Measurements from ENCODE around the gene FYB2. TPM values are rescaled to one million over a fixed set of nuclear protein-coding genes. Genes with fewer than 3 reads are reported as not detected.

Gene FYB2
- total RNA-seq, 1 experiment from 2014 or later: not detected

- BruUV-seq (replicated peaks): no TSS peak
- H3K27ac ChIP-seq (ENCODE audit: low read length): no peak overlapping the region
- no peak overlapping the region for H2AFZ ChIP-seq (ENCODE audit: low read length)
- DNase-seq (no peak), ATAC-seq (no peak)
- H3K79me2 ChIP-seq (ENCODE audit: low read length): no peaks in the 10 kb centered on the region
- H3K9me3 ChIP-seq (ENCODE audit: low read length): no peaks in the 10 kb centered on the region
- no peak overlapping the region for H3K4me2 ChIP-seq (ENCODE audit: low read length)
- no peaks in the 10 kb centered on the region for H3F3A ChIP-seq (ENCODE audit: low read length, unreplicated experiment)
- H3K4me3 ChIP-seq (ENCODE audit: low read length): no peak overlapping the region
- peaks cover 7% of the 10 kb centered on the region for H3K36me3 ChIP-seq (ENCODE audit: low read depth, low read length)
- H3K4me1 ChIP-seq (ENCODE audit: insufficient read depth, low read length): no peaks in the 10 kb centered on the region
- H3K9me2 ChIP-seq (replicated peaks; ENCODE audit: low read length): no peaks in the 10 kb centered on the region
- POLR2A ChIA-PET (ENCODE audit: unreplicated experiment): no interaction called here
- no peak for TF ChIP-seq EZH2 (IDR thresholded peaks at IDR 0.05; ENCODE audit: low read length, unreplicated experiment)
- no peak for TF ChIP-seq CTCF (conservative IDR thresholded peaks at IDR 0.05; ENCODE audit: low read depth, low read length)
- no peak for TF ChIP-seq EZH2phosphoT487 (IDR thresholded peaks at IDR 0.05; ENCODE audit: borderline replicate concordance, low read length)
- H3K27me3 ChIP-seq (ENCODE audit: low read length): no peaks in the 10 kb centered on the region
- intact Hi-C loops (cut with micrococcal nuclease): no loop called here
- 0 out of 2 replicates have a peak, but pooled peaks cover 2% of the 10 kb centered on the region for H4K20me1 ChIP-seq (ENCODE audit: low read length)
- CTCF ChIA-PET: no interaction called here
- no peak overlapping the region for H3K9ac ChIP-seq (ENCODE audit: low read length)
Measured at GRCh38 chr1:56703747-56704146, 115.5 kb downstream of the FYB2 start.

DNA sequence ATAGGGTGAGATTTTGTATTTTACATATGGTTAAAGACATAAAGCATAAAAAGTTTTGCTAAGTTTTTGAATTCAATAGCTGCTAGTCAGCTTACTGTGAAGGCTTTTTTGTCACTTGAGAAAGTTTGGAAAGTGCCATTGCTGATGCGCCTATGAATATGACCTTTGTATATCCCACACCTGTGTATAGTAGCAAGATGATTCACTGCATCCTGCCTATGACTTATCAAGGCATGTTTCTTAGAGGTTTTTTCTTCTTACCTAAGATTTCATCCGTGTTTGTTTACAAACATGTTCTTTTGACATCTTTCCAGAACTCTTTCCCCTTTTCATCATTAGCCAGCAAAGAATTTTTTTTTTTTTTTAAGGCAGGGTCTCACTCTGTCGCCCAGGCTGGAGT lies 122.5 kb downstream of the FYB2 start:
- Histone ChIP-seq H3K4me3 (ENCODE audit: low read length) (no peak overlapping the region), H3K4me2 (ENCODE audit: low read length) (peak overlapping the region; percentile 24; the same call in 1 of the 2 replicates), H3K36me3 (ENCODE audit: low read depth, low read length) (peaks cover 3% of the 10 kb centered on the region; the same call in 1 of the 2 replicates), H4K20me1 (ENCODE audit: low read length) (0 out of 2 replicates have a peak, but pooled peaks cover 3% of the 10 kb centered on the region), H3K27ac (ENCODE audit: low read length) (peak overlapping the region; percentile 27; the same call in 1 of the 2 replicates), H3K9ac (ENCODE audit: low read length) (no peak overlapping the region), H3K4me1 (ENCODE audit: insufficient read depth, low read length) (peaks cover 14% of the 10 kb centered on the region), H2AFZ (ENCODE audit: low read length) (no peak overlapping the region), H3F3A (ENCODE audit: low read length, unreplicated experiment) (no peaks in the 10 kb centered on the region), H3K27me3 (ENCODE audit: low read length) (no peaks in the 10 kb centered on the region), H3K9me3 (ENCODE audit: low read length) (no peaks in the 10 kb centered on the region), H3K9me2 (replicated peaks; ENCODE audit: low read length) (no peaks in the 10 kb centered on the region), H3K79me2 (ENCODE audit: low read length) (no peaks in the 10 kb centered on the region)
- no TSS peak for BruUV-seq (replicated peaks)
- ChIA-PET CTCF (no interaction called here), POLR2A (ENCODE audit: unreplicated experiment) (no interaction called here)
- TF ChIP-seq EZH2 (IDR thresholded peaks at IDR 0.05; ENCODE audit: low read length, unreplicated experiment) (no peak), CTCF (conservative IDR thresholded peaks at IDR 0.05; ENCODE audit: low read depth, low read length) (no peak), EZH2phosphoT487 (IDR thresholded peaks at IDR 0.05; ENCODE audit: borderline replicate concordance, low read length) (no peak)
- ATAC-seq (peak; percentile 81), DNase-seq (peak; percentile 69)
- intact Hi-C loops (cut with micrococcal nuclease): no loop called here

DNA sequence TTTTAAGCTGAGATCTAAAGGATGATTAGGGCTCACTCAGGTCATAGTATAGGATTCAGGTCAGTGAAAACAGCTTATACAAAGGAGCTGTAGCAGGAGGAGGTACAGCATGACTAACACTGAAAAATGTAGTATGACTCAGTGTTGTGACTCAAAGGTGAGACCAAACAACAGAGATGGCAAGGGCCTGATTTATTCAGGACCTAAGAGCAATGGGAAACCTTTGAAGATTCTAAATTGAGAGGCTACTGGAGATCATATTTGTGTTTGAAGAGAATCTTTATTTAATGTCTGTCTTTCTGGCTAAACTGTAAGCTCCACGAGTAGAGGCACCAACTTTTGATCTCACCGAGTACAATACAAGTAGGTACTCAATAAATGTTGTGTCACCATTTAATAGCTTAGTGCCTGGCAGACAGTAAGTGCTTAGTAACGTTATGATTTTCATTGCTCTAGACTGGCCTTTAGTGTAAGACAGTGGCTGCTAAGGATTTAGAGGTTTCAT lies 130.6 kb downstream of the FYB2 start:
- Histone ChIP-seq H4K20me1 (ENCODE audit: low read length) (no peaks in the 10 kb centered on the region), H3F3A (ENCODE audit: low read length, unreplicated experiment) (no peaks in the 10 kb centered on the region), H3K27me3 (ENCODE audit: low read length) (no peaks in the 10 kb centered on the region), H3K4me2 (ENCODE audit: low read length) (peak overlapping the region; percentile 71), H3K4me1 (ENCODE audit: insufficient read depth, low read length) (peaks cover 33% of the 10 kb centered on the region), H3K27ac (ENCODE audit: low read length) (peak overlapping the region; percentile 78), H3K9me2 (replicated peaks; ENCODE audit: low read length) (no peaks in the 10 kb centered on the region), H3K4me3 (ENCODE audit: low read length) (peak overlapping the region; percentile 3; the same call in 1 of the 2 replicates), H2AFZ (ENCODE audit: low read length) (no peak overlapping the region), H3K36me3 (ENCODE audit: low read depth, low read length) (no peaks in the 10 kb centered on the region), H3K79me2 (ENCODE audit: low read length) (no peaks in the 10 kb centered on the region), H3K9me3 (ENCODE audit: low read length) (no peaks in the 10 kb centered on the region), H3K9ac (ENCODE audit: low read length) (no peak overlapping the region)
- intact Hi-C loops (cut with micrococcal nuclease): loop anchor here (1.0 to 5.0 kb wide), 2 partner anchors 41 to 61 kb away; partner anchors contain the start of gene PRKAA2
- POLR2A ChIA-PET (ENCODE audit: unreplicated experiment): interaction anchor here (0.6 kb wide), 2 partner anchors 61 to 113 kb away, joined by 3 read pairs; no protein-coding TSS in a partner anchor
- ATAC-seq (peak; percentile 98), DNase-seq (peak; percentile 97)
- CTCF ChIA-PET: no interaction called here
- TF ChIP-seq EZH2 (IDR thresholded peaks at IDR 0.05; ENCODE audit: low read length, unreplicated experiment) (no peak), EZH2phosphoT487 (IDR thresholded peaks at IDR 0.05; ENCODE audit: borderline replicate concordance, low read length) (no peak), CTCF (conservative IDR thresholded peaks at IDR 0.05; ENCODE audit: low read depth, low read length) (no peak)
- no TSS peak for BruUV-seq (replicated peaks)

All from PC-3 (cell line).